Occipital lobe (tissue), 2 donors: ENCODE data around the gene APOD. TPM values are rescaled to one million over a fixed set of nuclear protein-coding genes. Genes with fewer than 3 reads are reported as not detected.
"Not testable (repeated sequence)": the region's sequence is repeated elsewhere in the genome, so short reads cannot be mapped to it uniquely, and the experiment has no call there.

Source experiments
- DNase-seq: peaks from one replicate; lab custom pipeline; 2025; lab: John Stamatoyannopoulos, UW
- total RNA-seq: library from RNA; depleted of rRNA; stranded (reverse); fragments of >200 nt; gene quantifications from one replicate; pipeline ENCODE4 v1.2.3, GENCODE V29; 2014

APOD gene
- total RNA-seq, 1 donor from 2014 or later: 3.6 TPM

DNA sequence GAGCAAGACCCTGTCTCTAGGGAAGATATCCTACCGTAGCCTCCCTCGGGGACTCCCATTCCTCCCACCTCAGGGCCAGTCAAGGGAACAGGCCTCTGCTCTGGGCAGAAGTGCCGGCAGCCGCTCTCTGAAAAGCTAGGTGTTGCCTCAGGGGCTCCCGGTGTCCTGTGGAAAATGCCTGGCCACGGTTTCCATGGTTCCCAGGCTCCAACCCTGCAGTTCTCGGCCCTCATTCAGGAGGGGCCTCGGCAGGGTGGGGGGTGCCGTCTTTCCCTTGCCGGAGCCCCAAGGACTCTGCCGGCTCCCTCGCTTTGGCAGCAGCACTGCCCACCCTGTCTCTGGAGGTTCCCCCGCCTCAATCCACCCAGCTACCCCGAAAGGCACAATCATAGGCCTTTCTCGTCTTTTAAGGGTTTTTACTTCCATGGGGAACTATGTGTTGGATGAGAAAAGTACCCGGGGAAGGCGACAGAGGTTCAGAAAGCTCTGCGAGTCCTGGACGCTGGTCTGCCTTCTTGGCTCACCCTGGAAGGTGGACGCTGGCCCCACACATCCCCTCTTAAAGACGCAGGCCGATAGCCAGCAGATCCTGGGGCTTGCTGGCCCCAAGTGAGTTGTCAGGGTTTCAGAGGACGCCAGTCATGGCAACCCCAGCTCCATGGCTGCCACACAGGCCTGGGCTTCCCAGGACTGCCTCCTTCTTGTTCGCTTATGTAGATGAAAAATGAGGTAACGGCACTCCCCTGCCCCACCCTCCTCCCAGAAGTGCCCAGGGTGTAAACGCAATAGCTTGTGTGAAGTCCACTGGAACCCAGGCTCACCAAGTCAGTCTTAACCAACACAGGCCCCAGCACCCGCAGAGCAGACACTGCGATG lies 34.3 kb upstream of the APOD start:
- DNase-seq: not testable (repeated sequence)

DNA sequence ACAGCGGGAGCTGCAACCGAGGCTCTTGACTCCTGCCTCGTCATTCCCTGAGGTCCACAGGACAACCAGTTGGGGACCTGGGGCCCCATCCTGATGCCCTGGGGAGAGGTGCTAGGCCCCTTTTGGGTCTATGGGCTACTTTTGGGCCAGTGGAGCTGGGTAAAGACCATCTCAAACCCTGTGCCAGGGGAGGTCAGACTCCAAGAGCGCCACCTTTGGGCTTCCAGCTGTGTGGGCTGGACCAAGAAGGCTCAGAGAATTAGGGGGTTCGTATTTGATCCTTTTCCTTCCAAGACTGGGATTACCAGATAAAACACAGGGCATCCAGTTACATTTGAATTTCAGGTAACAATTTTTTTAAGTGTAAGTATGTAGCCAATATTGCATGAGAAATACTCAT lies 33.4 kb upstream of the APOD start:
- not testable (repeated sequence) for DNase-seq

DNA sequence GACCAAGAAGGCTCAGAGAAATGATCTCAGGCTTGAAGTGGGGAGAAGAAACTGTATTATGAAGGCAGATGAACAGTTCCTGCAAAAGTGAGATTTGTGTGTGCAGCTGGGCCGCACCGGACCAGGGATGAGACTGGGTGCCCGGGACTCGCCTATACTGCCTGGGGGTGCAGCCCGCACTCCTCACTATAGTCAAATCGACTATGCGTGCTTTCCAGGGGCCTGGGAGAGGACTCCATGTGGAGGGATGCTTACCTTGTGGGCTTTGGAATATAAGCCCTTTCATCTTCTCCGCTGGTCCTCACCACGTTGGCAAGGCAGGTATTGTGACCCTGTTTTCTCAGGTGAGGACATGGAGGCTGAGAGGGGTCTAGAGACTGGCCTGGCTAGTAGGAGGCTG lies 32.9 kb upstream of the APOD start:
- no peak for DNase-seq

DNA sequence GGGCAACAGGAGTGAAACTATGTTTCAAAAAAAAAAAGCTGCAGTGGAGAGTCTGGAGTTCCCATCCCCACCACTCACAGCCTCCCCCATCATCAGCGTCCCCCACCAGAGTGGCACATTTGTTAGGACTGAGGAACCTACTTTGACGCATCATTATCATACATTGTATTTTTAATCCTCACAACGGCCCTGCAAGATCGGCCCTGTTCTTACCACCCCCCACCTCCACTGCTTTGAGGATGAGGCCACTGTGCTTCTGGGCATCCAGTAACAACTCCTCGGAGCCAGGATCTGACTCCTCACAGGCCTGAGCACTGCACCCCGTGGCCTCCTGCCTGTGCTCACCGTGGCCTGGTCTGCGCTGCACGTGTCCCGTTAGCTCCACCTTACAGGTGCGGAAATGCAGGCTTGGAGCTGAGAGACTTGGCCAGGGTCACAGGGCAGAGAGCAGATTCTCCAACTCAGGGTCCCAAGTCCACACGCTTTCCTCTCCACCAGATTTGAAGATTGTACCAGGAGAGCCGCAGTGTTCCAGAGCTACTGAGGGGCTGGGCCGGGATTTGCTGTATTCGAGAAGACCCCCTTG lies 32.3 kb upstream of the APOD start:
- DNase-seq: not testable (repeated sequence)

DNA sequence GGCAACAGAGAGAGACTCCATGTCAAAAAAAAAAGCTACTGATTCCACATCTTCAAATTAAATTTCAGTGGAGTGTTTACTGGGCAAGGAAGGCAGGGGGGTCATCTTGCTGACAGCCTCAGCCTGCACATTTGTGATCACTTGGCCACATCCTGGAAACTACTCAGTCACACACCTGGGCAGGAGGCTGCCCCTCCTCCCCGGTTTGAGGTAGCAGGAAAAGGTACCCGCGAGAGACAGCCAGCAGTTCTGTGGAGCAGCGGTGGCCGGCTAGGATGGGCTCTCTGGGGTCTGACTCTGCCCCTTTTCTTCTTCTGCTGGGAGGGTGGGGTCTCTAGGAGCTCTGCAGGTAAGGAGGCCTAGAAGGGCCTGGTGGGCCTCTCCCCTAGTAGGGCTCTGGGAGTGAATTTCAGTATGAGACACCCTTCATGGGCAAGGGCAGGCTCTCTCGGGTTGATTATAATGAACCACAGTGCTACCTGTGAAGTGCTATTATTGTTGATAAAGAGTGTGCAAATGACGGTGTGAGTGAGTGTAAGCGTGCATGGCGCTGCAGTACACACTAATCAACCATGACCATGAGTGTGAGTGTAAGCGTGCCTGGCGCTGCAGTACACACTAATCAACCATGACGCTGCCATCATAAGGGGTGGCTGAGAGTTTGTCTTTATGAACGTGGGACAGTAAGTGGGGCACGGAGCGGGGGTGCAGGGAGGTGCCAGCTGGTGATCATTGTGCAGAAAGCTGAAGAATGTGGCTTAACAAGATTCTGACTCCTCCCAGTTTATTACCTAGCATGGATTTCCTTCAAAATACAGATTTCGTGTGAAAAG lies 31.1 kb upstream of the APOD start:
- DNase-seq: not testable (repeated sequence)

DNA sequence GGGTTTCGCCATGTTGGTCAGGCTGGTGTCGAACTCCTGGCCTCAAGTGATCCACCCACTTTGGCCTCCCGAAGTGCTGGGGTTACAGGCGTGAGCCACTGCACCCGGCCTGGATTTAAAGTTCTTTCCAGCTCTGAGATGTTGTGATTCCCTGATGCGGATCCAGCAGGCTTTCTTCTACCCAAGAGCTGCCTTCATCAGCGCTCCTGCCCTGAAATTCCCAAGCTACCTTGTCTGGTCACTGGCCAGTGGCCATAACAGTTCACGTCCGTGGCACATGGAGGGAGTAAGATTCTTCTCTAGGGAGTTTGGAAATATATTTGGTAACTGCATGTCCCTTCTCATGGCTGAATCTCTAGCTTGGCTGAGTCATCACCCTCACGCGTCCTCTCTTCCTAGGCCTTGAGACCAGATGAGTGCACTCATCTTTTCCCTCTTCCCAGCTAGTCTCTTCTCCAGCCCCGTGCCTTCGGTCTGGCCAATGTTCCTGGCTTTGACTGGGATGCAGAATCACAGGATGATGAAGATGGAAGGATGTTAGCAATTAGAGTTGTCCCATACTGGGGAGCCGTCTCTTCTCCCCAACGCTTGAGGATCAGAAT lies 29.8 kb upstream of the APOD start:
- DNase-seq: no peak

DNA sequence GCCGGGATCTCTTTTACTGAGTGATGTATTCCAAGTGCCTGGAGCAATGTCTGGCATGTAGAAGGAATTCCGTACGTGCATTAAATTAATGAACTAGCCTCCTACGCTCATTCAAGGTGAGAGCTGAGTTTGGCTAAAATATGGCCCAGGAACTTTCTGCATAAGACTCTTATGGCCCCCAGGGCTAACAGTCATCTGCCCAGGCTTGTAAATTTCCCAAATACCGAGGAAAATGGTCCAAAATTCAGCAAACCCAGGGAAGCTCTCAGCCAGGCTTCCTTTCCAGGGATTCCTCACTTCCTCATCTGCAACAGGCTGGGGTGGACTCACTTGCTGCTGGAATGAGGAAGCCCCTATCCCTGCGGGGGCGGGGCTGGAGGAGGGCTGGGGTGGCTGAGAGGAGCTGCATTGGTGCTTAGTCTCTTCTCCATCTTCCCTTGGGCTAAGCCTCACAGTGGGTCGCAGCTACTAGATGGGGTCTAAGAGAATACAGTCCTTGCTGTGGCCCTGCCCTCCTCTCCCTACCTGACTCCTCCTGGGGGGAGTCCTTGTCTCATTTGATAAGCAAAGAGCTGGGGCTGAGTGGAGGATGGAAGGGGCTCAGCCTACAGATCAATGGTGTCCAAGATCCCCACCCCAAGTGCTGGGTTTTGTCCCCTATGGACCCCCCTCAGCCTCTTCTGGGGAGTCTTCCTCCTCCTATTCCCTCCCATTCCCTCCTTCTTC lies 28.5 kb upstream of the APOD start:
- DNase-seq: no peak

DNA sequence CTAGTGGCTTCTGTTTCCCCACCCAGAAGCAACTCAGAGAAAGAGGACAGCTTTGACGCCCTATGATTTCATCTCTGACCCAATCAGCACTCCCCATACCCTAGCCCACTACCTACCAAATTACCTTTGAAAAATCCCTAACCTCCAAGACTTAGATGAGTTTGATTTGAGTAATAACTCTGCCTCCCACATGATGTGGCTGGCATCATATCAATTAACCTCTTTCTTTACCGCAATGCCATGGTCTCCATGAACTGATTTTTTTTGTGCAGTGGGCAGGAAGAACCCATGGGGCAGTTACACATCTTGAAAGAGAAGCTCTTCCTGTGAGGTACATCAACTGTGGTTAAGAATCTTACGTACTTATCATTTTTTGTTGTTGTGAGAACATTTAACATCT lies 25.5 kb upstream of the APOD start:
- DNase-seq: no peak

DNA sequence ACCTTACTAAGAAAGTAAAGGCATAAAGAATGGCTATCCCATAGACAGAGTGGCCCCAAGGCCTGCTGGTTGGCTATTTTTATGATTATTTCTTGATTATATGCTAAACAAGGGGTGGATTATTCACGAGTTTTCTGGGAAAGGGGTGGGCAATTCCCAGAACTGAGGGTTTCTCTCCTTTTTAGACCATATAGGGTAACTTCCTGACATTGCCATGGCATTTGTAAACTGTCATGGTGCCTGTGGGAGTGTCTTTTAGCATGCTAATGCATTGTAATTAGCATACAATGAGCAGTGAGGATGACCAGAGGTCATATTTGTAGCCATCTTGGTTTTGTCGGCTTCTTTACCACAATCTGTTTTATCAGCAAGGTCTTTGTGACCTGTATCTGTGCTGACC lies 18.0 kb upstream of the APOD start:
- DNase-seq: not testable (repeated sequence)

DNA sequence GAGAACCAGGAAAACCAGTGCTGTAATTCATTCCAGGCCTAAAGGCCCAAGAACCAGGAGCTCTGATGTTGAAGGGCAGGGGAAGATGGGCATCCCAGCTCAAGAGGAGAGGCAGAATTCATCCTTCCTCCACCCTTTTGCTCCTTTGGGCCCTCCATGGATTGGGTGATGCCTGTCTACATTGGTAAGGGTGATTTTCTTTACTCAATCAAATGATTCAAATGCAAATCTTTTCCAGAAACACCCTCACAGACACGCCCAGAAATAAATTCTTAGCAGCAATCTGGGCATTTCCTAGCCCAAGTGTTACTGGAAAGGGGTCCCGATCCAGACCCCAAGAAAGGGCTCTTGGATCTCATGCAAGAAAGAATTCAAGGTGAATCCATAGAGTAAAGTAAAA lies 17.6 kb upstream of the APOD start:
- DNase-seq: no peak

DNA sequence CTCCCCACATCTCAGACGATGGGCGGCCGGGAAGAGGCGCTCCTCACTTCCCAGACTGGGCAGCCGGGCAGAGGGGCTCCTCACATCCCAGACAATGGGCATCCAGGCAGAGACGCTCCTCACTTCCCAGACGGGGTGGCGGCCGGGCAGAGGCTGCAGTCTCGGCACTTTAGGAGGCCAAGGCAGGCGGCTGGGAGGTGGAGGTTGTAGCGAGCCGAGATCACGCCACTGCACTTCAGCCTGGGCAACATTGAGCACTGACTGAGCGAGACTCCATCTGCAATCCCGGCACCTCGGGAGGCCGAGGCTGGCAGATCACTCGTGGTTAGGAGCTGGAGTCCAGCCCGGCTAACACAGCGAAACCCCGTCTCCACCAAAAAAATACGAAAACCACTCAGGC lies 16.2 kb upstream of the APOD start:
- DNase-seq: not testable (repeated sequence)

DNA sequence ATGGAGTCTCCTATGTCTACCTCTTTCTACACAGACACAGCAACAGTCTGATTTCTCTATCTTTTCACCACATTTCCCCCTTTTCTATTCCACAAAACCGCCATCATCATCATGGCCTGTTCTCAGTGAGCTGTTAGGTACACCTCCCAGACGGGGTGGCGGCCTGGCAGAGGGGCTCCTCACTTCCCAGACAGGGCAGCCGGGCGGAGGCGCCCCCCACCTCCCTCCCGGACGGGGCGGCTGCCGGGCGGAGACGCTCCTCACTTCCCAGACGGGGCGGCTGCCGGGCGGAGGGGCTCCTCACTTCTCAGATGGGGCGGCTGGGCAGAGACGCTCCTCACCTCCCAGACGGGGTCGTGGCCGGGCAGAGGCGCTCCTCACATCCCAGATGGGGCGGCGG lies 15.8 kb upstream of the APOD start:
- not testable (repeated sequence) for DNase-seq

DNA sequence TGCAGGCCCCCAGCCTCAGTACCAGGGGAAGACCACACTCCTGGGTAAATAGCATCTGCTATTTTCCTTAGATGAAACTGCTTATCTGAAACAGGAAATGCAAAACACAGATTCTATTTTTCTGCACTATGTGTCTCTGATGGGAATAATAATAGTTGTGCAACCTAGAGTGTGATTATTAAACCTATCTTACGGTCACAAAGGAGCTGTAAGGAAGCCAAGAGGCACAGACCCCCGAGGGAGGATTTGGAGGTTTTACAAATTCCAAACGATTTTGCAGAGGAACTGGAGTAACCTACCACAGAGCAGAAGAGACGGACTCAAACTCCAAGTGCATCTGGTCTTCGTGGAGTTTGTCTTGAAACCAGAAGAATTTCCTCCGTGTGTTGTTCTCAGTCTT lies 14.1 kb upstream of the APOD start:
- no peak for DNase-seq

DNA sequence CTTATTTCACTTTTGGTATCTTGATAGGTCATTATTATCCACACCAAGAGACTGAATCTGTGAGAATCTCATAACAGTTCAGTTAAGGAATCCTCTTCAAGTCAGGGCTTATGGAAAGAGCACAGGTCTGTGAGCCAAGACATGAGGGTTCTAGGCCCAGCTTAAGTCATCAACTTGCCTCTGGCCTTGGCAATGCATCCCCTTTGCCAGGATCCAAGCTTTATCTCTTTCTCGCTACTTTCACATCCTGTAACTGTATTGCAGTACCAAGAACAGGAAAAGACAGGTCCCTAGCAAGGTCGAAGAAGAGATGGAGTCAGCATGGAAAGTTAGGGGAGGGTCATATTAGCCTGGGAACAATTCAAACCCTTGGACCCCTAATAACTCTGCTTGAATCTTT lies 13.5 kb upstream of the APOD start:
- no peak for DNase-seq

DNA sequence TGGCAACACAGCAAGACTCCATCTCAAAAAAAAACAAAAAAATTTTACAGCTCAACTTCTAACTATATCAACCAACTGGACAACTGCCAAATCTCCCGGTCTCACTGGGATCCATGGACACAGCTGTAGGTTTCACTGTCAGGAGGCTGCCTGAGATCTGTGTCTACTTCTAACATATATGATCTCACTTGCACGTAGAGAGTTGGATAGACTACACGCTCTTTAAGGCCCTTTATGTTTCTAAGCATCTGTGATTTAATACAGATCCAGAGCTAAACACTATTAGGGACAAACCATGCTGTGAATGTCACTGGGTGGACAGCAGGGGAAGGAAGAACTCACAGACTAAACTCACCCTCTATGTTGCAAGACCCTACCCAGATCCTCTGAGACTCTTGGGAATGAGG lies 13.0 kb upstream of the APOD start:
- no peak for DNase-seq

DNA sequence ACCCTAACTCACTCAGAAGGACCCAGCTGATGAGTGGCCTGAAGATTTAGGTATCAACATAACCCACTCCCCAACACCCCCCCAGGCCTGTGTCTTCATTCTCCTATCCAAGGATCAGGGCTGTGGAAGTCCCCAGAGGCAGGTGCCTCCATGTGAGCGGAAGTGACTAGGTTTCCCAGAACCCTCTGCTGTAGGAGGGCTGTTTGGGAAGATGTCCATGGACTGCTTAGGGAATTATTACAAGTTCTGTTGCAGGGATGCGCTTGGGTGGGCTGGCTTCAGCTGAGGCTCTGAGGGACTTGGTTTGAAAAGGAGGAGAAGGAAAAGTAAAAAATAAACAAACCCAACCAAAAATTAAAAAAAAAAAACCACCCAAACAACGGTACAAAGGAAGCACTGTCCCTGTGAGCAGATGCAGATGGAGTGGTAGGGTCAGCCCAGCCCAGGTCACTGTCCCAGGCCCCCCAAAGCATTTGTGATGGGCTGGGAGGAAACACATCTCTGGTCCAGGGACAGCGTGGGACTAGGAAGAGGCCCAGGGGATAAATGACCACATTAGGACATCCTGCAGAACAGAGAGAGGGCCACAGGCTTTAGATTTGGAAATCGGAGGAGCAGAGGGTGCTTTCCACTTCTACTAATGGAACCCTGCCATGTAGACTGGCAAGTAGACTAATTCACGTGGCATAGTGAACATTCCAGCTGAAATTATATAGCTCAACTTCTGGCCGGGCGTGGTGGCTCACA lies 12.2 kb upstream of the APOD start:
- DNase-seq: no peak

DNA sequence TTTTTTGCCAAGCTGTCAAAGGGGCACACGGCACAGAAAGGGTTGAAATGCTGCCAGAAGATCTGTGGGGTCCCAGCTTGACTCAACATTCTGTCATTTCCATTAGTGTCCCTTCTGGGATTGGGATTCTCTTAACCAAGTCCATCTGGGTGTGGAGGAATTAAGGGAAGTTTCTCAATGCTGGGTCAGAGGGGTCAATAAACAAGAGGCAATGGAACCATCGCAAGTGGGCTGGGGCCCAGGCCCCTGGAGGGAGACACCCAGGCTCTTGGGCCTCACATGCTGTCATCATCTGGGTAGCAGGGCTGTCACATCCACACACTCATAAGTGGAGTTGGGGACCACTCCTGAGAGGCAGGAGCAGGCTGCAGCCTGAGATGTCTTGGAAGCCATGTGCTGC lies 8.1 kb upstream of the APOD start:
- no peak for DNase-seq

DNA sequence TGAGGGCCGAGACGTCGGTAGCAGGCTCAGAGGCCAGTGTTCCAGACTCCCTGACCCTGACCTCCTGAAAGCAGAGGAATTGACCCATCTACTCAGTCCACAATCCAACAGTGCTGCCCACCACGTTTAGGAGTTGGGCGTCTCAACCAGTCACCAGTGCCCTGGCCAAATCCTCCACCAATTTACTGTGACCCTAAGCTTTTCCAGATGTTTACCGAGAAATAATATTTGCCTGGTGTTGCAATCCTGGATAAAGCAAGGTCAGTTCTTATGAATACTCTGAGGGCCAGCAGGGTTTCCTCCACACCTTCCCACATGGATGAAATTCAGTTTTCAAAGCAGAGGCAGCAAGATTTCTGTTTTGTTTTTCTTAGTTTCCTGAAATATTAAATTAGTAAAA lies 7.5 kb upstream of the APOD start:
- no peak for DNase-seq

DNA sequence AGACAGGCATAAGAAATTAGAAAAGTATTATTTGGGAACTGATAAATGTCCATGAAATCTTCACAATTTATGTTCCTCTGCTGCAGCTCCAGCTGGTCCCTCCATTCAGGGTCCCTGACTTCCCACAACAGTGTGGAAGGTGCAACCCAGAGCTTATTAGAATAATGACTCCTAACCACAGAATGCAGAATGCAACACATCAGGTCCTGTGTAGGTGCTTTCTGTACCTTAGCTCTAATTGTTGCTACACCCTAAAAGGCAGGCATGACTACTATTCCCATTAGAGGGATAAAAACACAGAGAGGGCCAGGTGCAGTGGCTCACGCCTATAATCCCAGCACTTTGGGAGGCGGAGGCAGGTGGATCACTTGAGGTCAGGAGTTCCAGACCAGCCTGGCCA lies 6.6 kb upstream of the APOD start:
- DNase-seq: not testable (repeated sequence)

DNA sequence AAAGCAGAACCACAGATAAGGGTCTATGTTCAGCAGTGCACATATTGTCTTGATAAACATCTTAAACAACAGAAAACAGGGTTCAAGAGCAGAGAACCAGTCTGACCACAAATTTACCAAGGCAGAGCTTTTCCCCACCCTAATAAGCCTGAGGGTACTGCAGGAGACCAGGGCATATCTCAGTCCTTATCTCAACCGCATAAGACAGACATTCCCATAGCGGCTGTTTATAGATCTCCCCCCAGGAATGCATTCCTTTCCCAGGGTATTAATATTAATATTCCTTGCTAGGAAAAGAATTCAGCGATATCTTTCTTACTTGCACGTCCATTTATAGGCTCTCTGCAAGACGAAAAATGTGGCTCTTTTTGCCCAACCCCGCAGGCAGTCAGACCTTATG lies 6.1 kb upstream of the APOD start:
- DNase-seq: not testable (repeated sequence)
